Activated naive CD8-positive, alpha-beta T cell treated with anti-CD3 and anti-CD28 coated beads, Interleukin-2, amount 50 U/mL, for 24 hours (primary cell): ENCODE results near the gene PCSK1.

Experiments used
- ATAC-seq: fragments of 150-1000 bp; cut with Tn5 transposase; one replicate; pipeline ENCODE4 v1.10.0; 2021
- DNase-seq: peaks from one replicate; pipeline ENCODE4 v3.0.0; 2021
- H3K27ac Mint-ChIP-seq: one replicate; pipeline ENCODE4 v1.8.0; 2021; ENCODE audit warnings: mild to moderate bottlenecking, mixed read lengths
- H3K27me3 Mint-ChIP-seq: one replicate; pipeline ENCODE4 v1.8.0; 2021; ENCODE audit warnings: mixed read lengths
- H3K36me3 Mint-ChIP-seq: one replicate; pipeline ENCODE4 v1.8.0; 2021; ENCODE audit warnings: low read depth, mixed read lengths
- H3K4me1 Mint-ChIP-seq: one replicate; pipeline ENCODE4 v1.8.0; 2021; ENCODE audit warnings: mixed read lengths
- H3K4me3 Mint-ChIP-seq: one replicate; pipeline ENCODE4 v1.8.0; 2021; ENCODE audit warnings: mild to moderate bottlenecking, moderate library complexity, mixed read lengths
- H3K9me3 Mint-ChIP-seq: one replicate; pipeline ENCODE4 v1.8.0; 2021; ENCODE audit warnings: mixed read lengths

Gene PCSK1

GRCh38 chr5:96440185-96440538 lies 7.1 kb upstream of the PCSK1 start:
- ATAC-seq (no peak), DNase-seq (no peak)
- H3K36me3 Mint-ChIP-seq: no peaks in the 10 kb centered on the region
- H3K4me1 Mint-ChIP-seq: peaks cover 7% of the 10 kb centered on the region
- H3K9me3 Mint-ChIP-seq: no peaks in the 10 kb centered on the region
- H3K4me3 Mint-ChIP-seq: no peak overlapping the region
- peaks cover 39% of the 10 kb centered on the region for H3K27me3 Mint-ChIP-seq
- no peak overlapping the region for H3K27ac Mint-ChIP-seq

GRCh38 chr5:96439477-96440184 lies 6.6 kb upstream of the PCSK1 start:
- Mint-ChIP-seq H3K36me3 (no peaks in the 10 kb centered on the region), H3K4me3 (no peak overlapping the region), H3K4me1 (peaks cover 7% of the 10 kb centered on the region), H3K9me3 (no peaks in the 10 kb centered on the region), H3K27ac (no peak overlapping the region), H3K27me3 (peaks cover 42% of the 10 kb centered on the region)
- ATAC-seq (no peak), DNase-seq (no peak)

GRCh38 chr5:96434201-96434645 lies 1.2 kb upstream of the PCSK1 start:
- ATAC-seq (peak; percentile 46), DNase-seq (peak; percentile 65)
- Mint-ChIP-seq H3K27ac (no peak overlapping the region), H3K4me3 (no peak overlapping the region), H3K27me3 (peaks cover 69% of the 10 kb centered on the region), H3K4me1 (peaks cover 15% of the 10 kb centered on the region), H3K36me3 (peaks cover 3% of the 10 kb centered on the region), H3K9me3 (no peaks in the 10 kb centered on the region)

- peaks cover 3% of the 10 kb centered on the region for H3K36me3 Mint-ChIP-seq
Observed at GRCh38 chr5:96432216-96433065, 607 bp downstream of the PCSK1 start.

GRCh38 chr5:96431376-96432187 lies 1.5 kb downstream of the PCSK1 start:
- peaks cover 62% of the 10 kb centered on the region for H3K27me3 Mint-ChIP-seq
- H3K27ac Mint-ChIP-seq: no peak overlapping the region
- ATAC-seq (no peak), DNase-seq (peak; percentile 37)
- H3K9me3 Mint-ChIP-seq: no peaks in the 10 kb centered on the region
- H3K4me1 Mint-ChIP-seq: peaks cover 15% of the 10 kb centered on the region
- peaks cover 3% of the 10 kb centered on the region for H3K36me3 Mint-ChIP-seq
- no peak overlapping the region for H3K4me3 Mint-ChIP-seq

More at GRCh38 chr5:96432216-96433065, 607 bp downstream of the PCSK1 start:
- Mint-ChIP-seq H3K4me3 (no peak overlapping the region), H3K4me1 (peaks cover 15% of the 10 kb centered on the region), H3K27ac (no peak overlapping the region), H3K27me3 (peaks cover 70% of the 10 kb centered on the region), H3K9me3 (no peaks in the 10 kb centered on the region)
- DNase-seq (no peak), ATAC-seq (no peak)

- DNase-seq: no peak
Observed at GRCh38 chr5:96427824-96428223, 5.2 kb downstream of the PCSK1 start.

GRCh38 chr5:96426831-96427230 lies 6.2 kb downstream of the PCSK1 start:
- Mint-ChIP-seq H3K4me3 (no peak overlapping the region), H3K27ac (no peak overlapping the region), H3K27me3 (peaks cover 36% of the 10 kb centered on the region), H3K4me1 (peaks cover 7% of the 10 kb centered on the region), H3K9me3 (no peaks in the 10 kb centered on the region), H3K36me3 (no peaks in the 10 kb centered on the region)
- no peak for DNase-seq
- ATAC-seq: no peak

More at GRCh38 chr5:96427824-96428223, 5.2 kb downstream of the PCSK1 start:
- no peaks in the 10 kb centered on the region for H3K9me3 Mint-ChIP-seq
- peaks cover 11% of the 10 kb centered on the region for H3K4me1 Mint-ChIP-seq
- H3K27ac Mint-ChIP-seq: no peak overlapping the region
- peaks cover 45% of the 10 kb centered on the region for H3K27me3 Mint-ChIP-seq
- ATAC-seq: no peak
- peaks cover under 1% of the 10 kb centered on the region for H3K36me3 Mint-ChIP-seq
- no peak overlapping the region for H3K4me3 Mint-ChIP-seq

GRCh38 chr5:96425443-96425842 lies 7.6 kb downstream of the PCSK1 start:
- ATAC-seq (no peak), DNase-seq (no peak)
- Mint-ChIP-seq H3K4me1 (no peaks in the 10 kb centered on the region), H3K4me3 (no peak overlapping the region), H3K27me3 (peaks cover 28% of the 10 kb centered on the region), H3K36me3 (no peaks in the 10 kb centered on the region), H3K9me3 (no peaks in the 10 kb centered on the region), H3K27ac (no peak overlapping the region)

GRCh38 chr5:96415897-96416296 lies 17.2 kb downstream of the PCSK1 start:
- ATAC-seq: no peak
- no peak for DNase-seq
- Mint-ChIP-seq H3K27me3 (peaks cover 5% of the 10 kb centered on the region), H3K27ac (no peak overlapping the region), H3K4me1 (no peaks in the 10 kb centered on the region), H3K9me3 (no peaks in the 10 kb centered on the region), H3K4me3 (no peak overlapping the region), H3K36me3 (no peaks in the 10 kb centered on the region)

- ATAC-seq (no peak), DNase-seq (no peak)
- Mint-ChIP-seq H3K4me1 (no peaks in the 10 kb centered on the region), H3K27ac (no peak overlapping the region), H3K4me3 (no peak overlapping the region), H3K27me3 (peaks cover 5% of the 10 kb centered on the region), H3K36me3 (no peaks in the 10 kb centered on the region), H3K9me3 (no peaks in the 10 kb centered on the region)
Observed at GRCh38 chr5:96412868-96413449, 20.1 kb downstream of the PCSK1 start.

- H3K4me1 Mint-ChIP-seq: no peaks in the 10 kb centered on the region
- no peaks in the 10 kb centered on the region for H3K36me3 Mint-ChIP-seq
- DNase-seq (no peak), ATAC-seq (no peak)
- no peak overlapping the region for H3K4me3 Mint-ChIP-seq
- no peaks in the 10 kb centered on the region for H3K9me3 Mint-ChIP-seq
- peaks cover 5% of the 10 kb centered on the region for H3K27me3 Mint-ChIP-seq
- H3K27ac Mint-ChIP-seq: no peak overlapping the region
Observed at GRCh38 chr5:96410013-96410412, 23.0 kb downstream of the PCSK1 start.

GRCh38 chr5:96408841-96409538 lies 24.1 kb downstream of the PCSK1 start:
- Mint-ChIP-seq H3K4me1 (no peaks in the 10 kb centered on the region), H3K27ac (no peak overlapping the region), H3K36me3 (no peaks in the 10 kb centered on the region), H3K27me3 (peaks cover 7% of the 10 kb centered on the region), H3K9me3 (no peaks in the 10 kb centered on the region), H3K4me3 (no peak overlapping the region)
- DNase-seq: no peak
- no peak for ATAC-seq

- peaks cover 7% of the 10 kb centered on the region for H3K27me3 Mint-ChIP-seq
- DNase-seq: no peak
Observed at GRCh38 chr5:96408210-96408777, 24.8 kb downstream of the PCSK1 start.

More at GRCh38 chr5:96408210-96408777, 24.8 kb downstream of the PCSK1 start:
- H3K4me1 Mint-ChIP-seq: no peaks in the 10 kb centered on the region
- H3K9me3 Mint-ChIP-seq: no peaks in the 10 kb centered on the region
- ATAC-seq: no peak
- H3K27ac Mint-ChIP-seq: no peak overlapping the region
- no peaks in the 10 kb centered on the region for H3K36me3 Mint-ChIP-seq
- no peak overlapping the region for H3K4me3 Mint-ChIP-seq
